ENCODE measurements around the gene MED29.

GRCh38 chr19:39363901-39364457, 27.2 kb upstream of the MED29 start:
- TF ChIP-seq CTCF (IDR thresholded peaks at IDR 0.05 in 4 of 5, conservative IDR thresholded peaks at IDR 0.05 in 1 of 5), result no peak
- TF ChIP-seq POLR2A (IDR thresholded peaks at IDR 0.05), result no peak

Data from gastrocnemius medialis (tissue), 4 donors.